Right lobe of liver (tissue), 4 donors: ENCODE measurements around the gene HES3.

Source experiments
- POLR2A ChIP-seq: fragments of 450-650 bp; IDR thresholded peaks from one replicate; pipeline ENCODE4 v1.6.1; 2017; ENCODE audit warnings: antibody characterized with exemption, mild to moderate bottlenecking
- TF ChIP-seq, protein P1 (sequence below), 4 donors: fragments of 200-600 bp in 3 of 4; fragments of 450-650 bp in 1 of 4; IDR thresholded peaks; one replicate each; pipeline versions ENCODE4 v1.5.1 to v1.8.0; 2016 to 2022; ENCODE audit warnings: antibody characterized with exemption in 4 of 4, mild to moderate bottlenecking in 2 of 4
- donor health status: DM: no; HTN: no; CAD: no.
- donor health status: DM: no; HTN: no; CAD: no.
- donor health status: DM: no; HTN: yes; CAD: no.

GRCh38 chr1:6245869-6246496 is 2.0 kb downstream of the HES3 start:
- no peak for TF ChIP-seq POLR2A
- TF ChIP-seq, protein P1, sequence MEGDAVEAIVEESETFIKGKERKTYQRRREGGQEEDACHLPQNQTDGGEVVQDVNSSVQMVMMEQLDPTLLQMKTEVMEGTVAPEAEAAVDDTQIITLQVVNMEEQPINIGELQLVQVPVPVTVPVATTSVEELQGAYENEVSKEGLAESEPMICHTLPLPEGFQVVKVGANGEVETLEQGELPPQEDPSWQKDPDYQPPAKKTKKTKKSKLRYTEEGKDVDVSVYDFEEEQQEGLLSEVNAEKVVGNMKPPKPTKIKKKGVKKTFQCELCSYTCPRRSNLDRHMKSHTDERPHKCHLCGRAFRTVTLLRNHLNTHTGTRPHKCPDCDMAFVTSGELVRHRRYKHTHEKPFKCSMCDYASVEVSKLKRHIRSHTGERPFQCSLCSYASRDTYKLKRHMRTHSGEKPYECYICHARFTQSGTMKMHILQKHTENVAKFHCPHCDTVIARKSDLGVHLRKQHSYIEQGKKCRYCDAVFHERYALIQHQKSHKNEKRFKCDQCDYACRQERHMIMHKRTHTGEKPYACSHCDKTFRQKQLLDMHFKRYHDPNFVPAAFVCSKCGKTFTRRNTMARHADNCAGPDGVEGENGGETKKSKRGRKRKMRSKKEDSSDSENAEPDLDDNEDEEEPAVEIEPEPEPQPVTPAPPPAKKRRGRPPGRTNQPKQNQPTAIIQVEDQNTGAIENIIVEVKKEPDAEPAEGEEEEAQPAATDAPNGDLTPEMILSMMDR (IDR thresholded peaks at IDR 0.05): no peak
